A673 (cell line): Measurements from ENCODE around the gene ELFN1. TPM values are rescaled to one million over a fixed set of nuclear protein-coding genes. Genes with fewer than 3 reads are reported as not detected.

ENCODE experiments used
- BruUV-seq: library from RNA; stranded (reverse); fragments of 400-500 nt; replicated peaks from 2 replicates; lab custom pipeline; 2021; lab: Mats Ljungman, UMichigan
- CTCF ChIA-PET: fragments of 300-600 bp; sonication (Branson Sonifier 250); formaldehyde crosslinking; loops from one replicate; lab custom pipeline; 2022; ENCODE audit warnings: antibody characterized with exemption; lab: Charles Lee
- POLR2A ChIA-PET: fragments of 300-600 bp; sonication (Branson Sonifier 250); formaldehyde crosslinking; loops from one replicate; lab custom pipeline; 2022; ENCODE audit warnings: antibody characterized with exemption; ENCODE audit not compliant: low non-redundant PET; lab: Charles Lee
- DNase-seq: peaks from one replicate; pipeline ENCODE4 v3.0.0-alpha.2; 2015; ENCODE audit warnings: low spot score
- H3K27ac ChIP-seq: fragments of 200-600 bp; sonication (generic); 2 replicates; pipeline ENCODE4 v1.5.1; 2016; ENCODE audit warnings: mixed run types, low read depth, mild to moderate bottlenecking, mixed read lengths, antibody characterized with exemption, low read length; ENCODE audit not compliant: poor library complexity, severe bottlenecking
- H3K27me3 ChIP-seq: fragments of 200-600 bp; sonication (generic); replicated peaks from 2 replicates; pipeline ENCODE4 v1.6.1; 2017; ENCODE audit warnings: mixed run types, low read depth, mild to moderate bottlenecking, mixed read lengths, antibody characterized with exemption, low read length; ENCODE audit not compliant: insufficient read depth, poor library complexity
- H3K36me3 ChIP-seq: fragments of 200-600 bp; sonication (generic); 2 replicates; pipeline ENCODE4 v1.6.1; 2016; ENCODE audit warnings: mixed run types, mild to moderate bottlenecking, mixed read lengths, antibody characterized with exemption, low read length; ENCODE audit not compliant: insufficient read depth, poor library complexity, severe bottlenecking
- H3K4me1 ChIP-seq: fragments of 200-600 bp; sonication (generic); 2 replicates; pipeline ENCODE4 v1.6.1; 2017; ENCODE audit warnings: mixed run types, mild to moderate bottlenecking, mixed read lengths, antibody characterized with exemption, low read length; ENCODE audit not compliant: insufficient read depth, poor library complexity, severe bottlenecking
- H3K4me3 ChIP-seq: fragments of 200-600 bp; sonication (generic); 2 replicates; pipeline ENCODE4 v1.5.1; 2016; ENCODE audit warnings: low read depth, mixed run types, mild to moderate bottlenecking, mixed read lengths, low read length; ENCODE audit not compliant: poor library complexity, severe bottlenecking
- H3K9me3 ChIP-seq: fragments of 200-600 bp; sonication (generic); 2 replicates; pipeline ENCODE4 v1.6.1; 2016; ENCODE audit warnings: mixed run types, low read depth, mild to moderate bottlenecking, mixed read lengths, antibody characterized with exemption, low read length; ENCODE audit not compliant: poor library complexity, severe bottlenecking
- CTCF ChIP-seq: fragments of 300-800, 200-600 bp; sonication (generic); conservative IDR thresholded peaks from 2 replicates; pipeline ENCODE4 v1.5.1; 2017; ENCODE audit warnings: low read depth, mild to moderate bottlenecking, antibody characterized with exemption, low read length, moderate library complexity, mixed read lengths
- EZH2 ChIP-seq: fragments of 200-600 bp; sonication (generic); IDR thresholded peaks from 2 replicates; pipeline ENCODE4 v1.6.1; 2017; ENCODE audit warnings: borderline replicate concordance, low read depth, mild to moderate bottlenecking, mixed read lengths, antibody characterized with exemption, low read length; ENCODE audit not compliant: poor library complexity, severe bottlenecking
- intact Hi-C: fragments of 100-400 bp; cut with micrococcal nuclease; formaldehyde crosslinking; loops from one replicate; pipeline ENCODE4 v1.10.0; 2022; ENCODE audit not compliant: unreplicated experiment
- total RNA-seq: library from RNA; stranded (reverse); gene quantifications from 2 replicates; pipeline ENCODE4 v1.2.3, GENCODE V29; 2021

Gene ELFN1
- total RNA-seq, 1 experiment from 2014 or later = not detected

DNA sequence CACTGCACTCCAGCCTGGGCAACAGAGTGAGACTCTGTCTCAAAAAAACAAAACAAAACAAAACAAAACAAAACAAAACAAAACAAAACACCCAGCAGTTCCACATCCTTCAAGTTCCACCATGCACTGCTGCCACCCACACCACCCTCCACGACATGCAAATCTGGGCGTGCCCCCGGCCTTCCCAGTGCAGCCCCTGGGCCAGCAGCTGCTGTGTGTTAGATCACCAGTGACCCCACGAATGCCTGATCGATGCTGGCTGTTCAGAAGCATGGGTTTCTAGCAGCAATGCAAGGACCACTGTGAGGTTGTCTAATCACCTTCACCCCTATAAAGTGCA is 36.3 kb downstream of the ELFN1 start:
- no peaks in the 10 kb centered on the region for H3K27me3 ChIP-seq
- no peaks in the 10 kb centered on the region for H3K36me3 ChIP-seq
- intact Hi-C loops = no loop called here
- H3K27ac ChIP-seq = no peak overlapping the region
- DNase-seq = no peak
- H3K9me3 ChIP-seq = peaks cover 13% of the 10 kb centered on the region
- ChIA-PET CTCF (interaction anchor here (0.6 kb wide), 1 partner anchor 34 kb away, joined by 6 read pairs; no protein-coding TSS in a partner anchor), POLR2A (no interaction called here)
- no TSS peak for BruUV-seq
- no peak for TF ChIP-seq EZH2
- TF ChIP-seq CTCF = no peak
- no peaks in the 10 kb centered on the region for H3K4me1 ChIP-seq
- no peak overlapping the region for H3K4me3 ChIP-seq

- Histone ChIP-seq H3K27me3 (no peaks in the 10 kb centered on the region), H3K27ac (no peak overlapping the region), H3K9me3 (peaks cover 13% of the 10 kb centered on the region), H3K4me1 (no peaks in the 10 kb centered on the region), H3K36me3 (no peaks in the 10 kb centered on the region), H3K4me3 (no peak overlapping the region)
- intact Hi-C loops = no loop called here
- POLR2A ChIA-PET = no interaction called here
- no peak for TF ChIP-seq EZH2
- TF ChIP-seq CTCF = no peak
- CTCF ChIA-PET = no interaction called here
- BruUV-seq = no TSS peak
- no peak for DNase-seq
Measured at GRCh38 chr7:1706721-1707613, 36.9 kb downstream of the ELFN1 start.

GRCh38 chr7:1707756-1708595 is 37.9 kb downstream of the ELFN1 start:
- POLR2A ChIA-PET = no interaction called here
- TF ChIP-seq CTCF (peak; percentile 32), EZH2 (no peak)
- no TSS peak for BruUV-seq
- DNase-seq = no peak
- Histone ChIP-seq H3K36me3 (no peaks in the 10 kb centered on the region), H3K4me3 (no peak overlapping the region), H3K27ac (no peak overlapping the region), H3K27me3 (no peaks in the 10 kb centered on the region), H3K4me1 (no peaks in the 10 kb centered on the region), H3K9me3 (peaks cover 8% of the 10 kb centered on the region)
- intact Hi-C loops = no loop called here
- CTCF ChIA-PET = no interaction called here
